HCT116 (cell line): ENCODE measurements around the gene C1orf115. TPM values are rescaled to one million over a fixed set of nuclear protein-coding genes. Genes with fewer than 3 reads are reported as not detected.

Source experiments
- ATAC-seq: fragments of 200-7000 bp; cut with Tn5 transposase; 2 replicates; pipeline ENCODE4 v1.9.1; 2020; ENCODE audit warnings: mild to moderate bottlenecking, moderate library complexity
- BruUV-seq: library from RNA; stranded (reverse); fragments of 400-500 nt; replicated peaks from 2 replicates; lab custom pipeline; 2021; lab: Mats Ljungman, UMichigan
- CTCF ChIA-PET: fragments of 300-600 bp; sonication (Branson Sonifier 250); formaldehyde crosslinking; loops from one replicate; lab custom pipeline; 2021; ENCODE audit warnings: antibody characterized with exemption; lab: Charles Lee
- POLR2A ChIA-PET: fragments of 300-600, 350-600 bp; sonication (Branson Sonifier 250); formaldehyde crosslinking; loops from one replicate; lab custom pipeline; 2021; ENCODE audit warnings: antibody characterized with exemption; lab: Charles Lee
- RAD21 ChIA-PET, 2 experiments: fragments of 300-600 bp; sonication (Branson Sonifier 250); formaldehyde crosslinking; loops; one replicate each; lab custom pipeline; 2023; ENCODE audit warnings: low total read pairs in 2 of 2; ENCODE audit not compliant: uncharacterized antibody in 2 of 2, unreplicated experiment in 2 of 2, low non-redundant PET in 1 of 2; lab: Charles Lee
- DNase-seq: peaks from one replicate; pipeline ENCODE4 v3.0.0-alpha.2; 2010; ENCODE audit warnings: low read depth, low spot score
- H2AFZ ChIP-seq: fragments of 200-600 bp; shearing (Covaris generic), sonication (generic); 2 replicates; pipeline ENCODE4 v1.6.1; 2017; ENCODE audit warnings: low read depth, mixed run types, mixed read lengths, antibody characterized with exemption, low read length; ENCODE audit not compliant: poor library complexity, severe bottlenecking
- H3K27ac ChIP-seq: 2 replicates; pipeline ENCODE4 v1.5.1; 2012; ENCODE audit warnings: low read depth, low read length
- H3K27me3 ChIP-seq: fragments of 200-600 bp; sonication (generic); 2 replicates; pipeline ENCODE4 v1.6.1; 2016; ENCODE audit warnings: mixed run types, low read length, mixed read lengths; ENCODE audit not compliant: insufficient read depth
- H3K36me3 ChIP-seq, 2 experiments: fragments of 200-500 bp in 1 of 2; fragments of 200-600 bp in 1 of 2; sonication (Bioruptor generic) in 1 of 2; sonication (generic) in 1 of 2; 2 replicates each; pipeline versions ENCODE4 v1.5.1 to v1.6.1; 2014 to 2016; ENCODE audit warnings: low read length in 2 of 2, inconsistent platforms in 1 of 2, mixed read lengths in 1 of 2, mixed run types in 1 of 2; ENCODE audit not compliant: insufficient read depth in 2 of 2, control insufficient read depth in 1 of 2
- H3K4me1 ChIP-seq, 2 experiments: fragments of 200-600 bp in 1 of 2; sonication (generic) in 1 of 2; 2 replicates each; pipeline versions ENCODE4 v1.5.1 to v1.6.1; 2012 to 2017; ENCODE audit warnings: low read length in 2 of 2, inconsistent platforms in 1 of 2, mild to moderate bottlenecking in 1 of 2, mixed read lengths in 1 of 2, mixed run types in 1 of 2, moderate library complexity in 1 of 2; ENCODE audit not compliant: insufficient read depth in 2 of 2, control insufficient read depth in 1 of 2
- H3K4me2 ChIP-seq: fragments of 200-600 bp; sonication (generic); 2 replicates; pipeline ENCODE4 v1.6.1; 2017; ENCODE audit warnings: mixed run types, low read length, mixed read lengths
- H3K4me3 ChIP-seq, 2 experiments: fragments of 200-600 bp in 1 of 2; sonication (generic) in 1 of 2; replicated peaks in 1 of 2; 2 replicates each; pipeline ENCODE4 v1.5.1; 2011 to 2016; ENCODE audit warnings: low read length in 2 of 2, control low read depth in 1 of 2, low read depth in 1 of 2, mild to moderate bottlenecking in 1 of 2, mixed read lengths in 1 of 2, mixed run types in 1 of 2
- H3K79me2 ChIP-seq: fragments of 200-600 bp; sonication (generic); 2 replicates; pipeline ENCODE4 v1.6.1; 2017; ENCODE audit warnings: mild to moderate bottlenecking, mixed run types, low read length, moderate library complexity, mixed read lengths; ENCODE audit not compliant: insufficient read depth
- H3K9ac ChIP-seq: fragments of 200-600 bp; sonication (generic); 2 replicates; pipeline ENCODE4 v1.6.1; 2016; ENCODE audit warnings: low read length, mixed read lengths
- H3K9me2 ChIP-seq: fragments of 200-600 bp; sonication (generic), shearing (Covaris generic); 2 replicates; pipeline ENCODE4 v1.6.1; 2017; ENCODE audit warnings: mixed run types, mild to moderate bottlenecking, moderate library complexity; ENCODE audit not compliant: insufficient read depth
- H3K9me3 ChIP-seq, 2 experiments: fragments of 200-500 bp in 1 of 2; fragments of 200-600 bp in 1 of 2; sonication (Bioruptor generic) in 1 of 2; sonication (generic) in 1 of 2; 2 replicates each; pipeline ENCODE4 v1.6.1; 2014 to 2017; ENCODE audit warnings: low read length in 2 of 2, mixed read lengths in 2 of 2, inconsistent platforms in 1 of 2, low read depth in 1 of 2, mild to moderate bottlenecking in 1 of 2, mixed run types in 1 of 2, moderate library complexity in 1 of 2; ENCODE audit not compliant: control insufficient read depth in 1 of 2, insufficient read depth in 1 of 2
- H4K20me1 ChIP-seq: fragments of 200-600 bp; sonication (generic), shearing (Covaris generic); 2 replicates; pipeline ENCODE4 v1.6.1; 2017; ENCODE audit warnings: mixed run types, mild to moderate bottlenecking, moderate library complexity; ENCODE audit not compliant: insufficient read depth
- CBX3 ChIP-seq: IDR thresholded peaks from 2 replicates; pipeline ENCODE4 v1.6.1; 2012; ENCODE audit warnings: low read depth
- EZH2 ChIP-seq: fragments of 200-600 bp; sonication (generic); IDR thresholded peaks from 2 replicates; pipeline ENCODE4 v1.6.1; 2017; ENCODE audit warnings: antibody characterized with exemption, mixed run types
- EZH2phosphoT487 ChIP-seq: fragments of 200-600 bp; IDR thresholded peaks from 2 replicates; pipeline ENCODE4 v1.6.1; 2018; ENCODE audit warnings: antibody characterized with exemption, borderline replicate concordance
- FOSL1 ChIP-seq: IDR thresholded peaks from 2 replicates; pipeline ENCODE4 v1.6.1; 2012; ENCODE audit warnings: low read depth
- JUND ChIP-seq: IDR thresholded peaks from 2 replicates; pipeline ENCODE4 v1.6.1; 2012
- POLR2A ChIP-seq: IDR thresholded peaks from 2 replicates; pipeline ENCODE4 v1.7.0; 2011; ENCODE audit warnings: borderline replicate concordance; ENCODE audit not compliant: insufficient read depth, insufficient read length; ENCODE audit errors: extremely low read depth
- POLR2AphosphoS5 ChIP-seq: IDR thresholded peaks from 2 replicates; pipeline ENCODE4 v1.6.1; 2011; ENCODE audit warnings: mild to moderate bottlenecking, low read depth, low read length, moderate library complexity
- RAD21 ChIP-seq: IDR thresholded peaks from 2 replicates; pipeline ENCODE4 v1.6.1; 2012; ENCODE audit warnings: low read depth, mild to moderate bottlenecking
- SIN3A ChIP-seq: IDR thresholded peaks from 2 replicates; pipeline ENCODE4 v1.6.1; 2012; ENCODE audit warnings: low read depth
- SP1 ChIP-seq: IDR thresholded peaks from 2 replicates; pipeline ENCODE4 v1.6.1; 2012; ENCODE audit warnings: low read depth
- YY1 ChIP-seq: IDR thresholded peaks from 2 replicates; pipeline ENCODE4 v1.6.1; 2011; ENCODE audit warnings: low read length, low read depth, moderate library complexity, mild to moderate bottlenecking; ENCODE audit not compliant: insufficient replicate concordance; ENCODE audit errors: extremely low read depth
- ZFX ChIP-seq: fragments of 450-650 bp; IDR thresholded peaks from 2 replicates; pipeline ENCODE4 v1.6.1; 2017
- ZNF274 ChIP-seq: fragments of 200-500 bp; sonication (Bioruptor generic); IDR thresholded peaks from 2 replicates; pipeline ENCODE4 v1.6.1; 2014; ENCODE audit warnings: mild to moderate bottlenecking, low read depth, low read length, inconsistent platforms
- intact Hi-C: fragments of 100-400 bp; cut with micrococcal nuclease; formaldehyde crosslinking; loops from 2 replicates; pipeline ENCODE4 v1.10.0; 2022
- total RNA-seq: library from RNA; stranded (reverse); gene quantifications from one replicate; pipeline ENCODE4 v1.2.1, GENCODE V29; 2021; ENCODE audit not compliant: unreplicated experiment
- TF ChIP-seq, protein P1 (sequence below): IDR thresholded peaks from 2 replicates; pipeline ENCODE4 v1.6.1; 2012
- TF ChIP-seq, protein P2 (sequence below), 3 experiments: fragments of 200-600 bp in 1 of 3; sonication (generic) in 1 of 3; IDR thresholded peaks in 2 of 3; conservative IDR thresholded peaks in 1 of 3; 2 replicates each; pipeline ENCODE4 v1.5.1; 2012 to 2017; ENCODE audit warnings: low read depth in 2 of 3, low read length in 2 of 3, antibody characterized with exemption in 1 of 3, borderline replicate concordance in 1 of 3, control low read depth in 1 of 3, mild to moderate bottlenecking in 1 of 3, mixed read lengths in 1 of 3, mixed run types in 1 of 3, moderate library complexity in 1 of 3; ENCODE audit not compliant: insufficient read depth in 1 of 3

Gene C1orf115
- total RNA-seq, 1 experiment from 2014 or later, result 16.8 TPM

DNA sequence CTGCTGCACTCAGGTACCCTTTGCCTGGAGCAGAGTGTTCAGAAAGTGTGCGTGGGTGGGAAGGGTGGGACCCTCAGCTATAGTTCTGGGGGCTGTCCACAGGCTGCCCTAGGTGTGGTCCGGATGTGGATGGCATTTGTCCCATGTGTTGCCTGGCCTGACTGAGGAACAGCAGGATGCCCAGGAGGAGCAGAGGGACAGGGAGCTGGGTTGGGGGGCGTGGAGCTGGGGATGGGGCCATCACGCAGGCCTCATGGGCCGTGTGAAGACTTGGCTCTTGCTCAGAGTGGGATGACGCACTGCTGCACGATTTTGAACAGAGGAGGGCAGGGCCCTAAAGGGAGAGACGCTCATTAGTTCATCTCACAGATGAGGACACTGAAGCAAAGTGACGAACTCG is 17.0 kb downstream of the C1orf115 start:
- Histone ChIP-seq H3K79me2 (no peaks in the 10 kb centered on the region), H4K20me1 (no peaks in the 10 kb centered on the region), H2AFZ (no peak overlapping the region), H3K27me3 (no peaks in the 10 kb centered on the region), H3K4me1 (no peaks in the 10 kb centered on the region), H3K4me2 (no peak overlapping the region), H3K9me3 (no peaks in the 10 kb centered on the region), H3K36me3 (no peaks in the 10 kb centered on the region), H3K9ac (no peak overlapping the region), H3K4me3 (no peak overlapping the region), H3K9me2 (no peaks in the 10 kb centered on the region), H3K27ac (no peak overlapping the region)
- DNase-seq (no peak), ATAC-seq (no peak)
- RAD21 ChIA-PET, result no interaction called here
- no TSS peak for BruUV-seq
- POLR2A ChIA-PET, result no interaction called here
- no peak for TF ChIP-seq EZH2phosphoT487
- TF ChIP-seq POLR2AphosphoS5, result no peak
- no peak for TF ChIP-seq CBX3
- TF ChIP-seq POLR2A, result no peak
- TF ChIP-seq YY1, result no peak
- no peak for TF ChIP-seq RAD21
- no peak for TF ChIP-seq EZH2
- TF ChIP-seq FOSL1, result no peak
- TF ChIP-seq, protein P1, sequence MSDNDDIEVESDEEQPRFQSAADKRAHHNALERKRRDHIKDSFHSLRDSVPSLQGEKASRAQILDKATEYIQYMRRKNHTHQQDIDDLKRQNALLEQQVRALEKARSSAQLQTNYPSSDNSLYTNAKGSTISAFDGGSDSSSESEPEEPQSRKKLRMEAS, result no peak
- CTCF ChIA-PET, result no interaction called here
- intact Hi-C loops, result no loop called here

DNA sequence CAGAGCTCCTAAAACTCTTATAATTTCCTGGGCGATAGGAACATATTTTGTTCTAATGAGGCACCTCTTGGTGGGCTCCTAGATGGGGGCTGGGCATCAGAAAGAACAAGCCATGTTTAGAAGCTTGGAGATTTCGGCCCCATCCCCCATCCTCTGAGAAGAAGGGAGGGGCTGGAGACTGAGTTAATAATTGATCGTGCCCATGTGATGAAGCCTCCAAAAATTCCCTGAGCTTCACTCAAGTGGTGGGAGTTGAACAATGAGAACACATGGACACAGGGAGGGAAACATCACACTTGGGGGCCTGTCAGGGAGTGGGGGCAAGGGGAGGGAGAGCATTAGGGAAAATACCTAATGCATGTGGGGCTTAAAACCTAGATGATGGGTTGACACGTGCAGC is 18.1 kb downstream of the C1orf115 start:
- Histone ChIP-seq H4K20me1 (no peaks in the 10 kb centered on the region), H3K36me3 (no peaks in the 10 kb centered on the region), H2AFZ (no peak overlapping the region), H3K27ac (no peak overlapping the region), H3K9ac (no peak overlapping the region), H3K9me3 (no peaks in the 10 kb centered on the region), H3K4me2 (no peak overlapping the region), H3K4me1 (no peaks in the 10 kb centered on the region), H3K27me3 (no peaks in the 10 kb centered on the region), H3K4me3 (no peak overlapping the region), H3K79me2 (no peaks in the 10 kb centered on the region), H3K9me2 (no peaks in the 10 kb centered on the region)
- BruUV-seq, result no TSS peak
- DNase-seq (no peak), ATAC-seq (no peak)
- ChIA-PET POLR2A (no interaction called here), RAD21 (no interaction called here), CTCF (no interaction called here)
- TF ChIP-seq RAD21 (no peak), EZH2 (no peak), POLR2AphosphoS5 (no peak), SIN3A (no peak), EZH2phosphoT487 (no peak), ZNF274 (no peak), ZFX (no peak), JUND (no peak), SP1 (no peak)
- TF ChIP-seq, protein P2, sequence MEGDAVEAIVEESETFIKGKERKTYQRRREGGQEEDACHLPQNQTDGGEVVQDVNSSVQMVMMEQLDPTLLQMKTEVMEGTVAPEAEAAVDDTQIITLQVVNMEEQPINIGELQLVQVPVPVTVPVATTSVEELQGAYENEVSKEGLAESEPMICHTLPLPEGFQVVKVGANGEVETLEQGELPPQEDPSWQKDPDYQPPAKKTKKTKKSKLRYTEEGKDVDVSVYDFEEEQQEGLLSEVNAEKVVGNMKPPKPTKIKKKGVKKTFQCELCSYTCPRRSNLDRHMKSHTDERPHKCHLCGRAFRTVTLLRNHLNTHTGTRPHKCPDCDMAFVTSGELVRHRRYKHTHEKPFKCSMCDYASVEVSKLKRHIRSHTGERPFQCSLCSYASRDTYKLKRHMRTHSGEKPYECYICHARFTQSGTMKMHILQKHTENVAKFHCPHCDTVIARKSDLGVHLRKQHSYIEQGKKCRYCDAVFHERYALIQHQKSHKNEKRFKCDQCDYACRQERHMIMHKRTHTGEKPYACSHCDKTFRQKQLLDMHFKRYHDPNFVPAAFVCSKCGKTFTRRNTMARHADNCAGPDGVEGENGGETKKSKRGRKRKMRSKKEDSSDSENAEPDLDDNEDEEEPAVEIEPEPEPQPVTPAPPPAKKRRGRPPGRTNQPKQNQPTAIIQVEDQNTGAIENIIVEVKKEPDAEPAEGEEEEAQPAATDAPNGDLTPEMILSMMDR (IDR thresholded peaks at IDR 0.05 in 2 of 3, conservative IDR thresholded peaks at IDR 0.05 in 1 of 3; ENCODE audit: borderline replicate concordance in 1 of 3, insufficient read depth in 1 of 3, low read depth in 2 of 3, low read length in 2 of 3), result no peak
- intact Hi-C loops, result no loop called here
